Measurements from ENCODE around the gene MAEL.

MAEL gene

GRCh38 chr1:167071286-167071685 lies 82.2 kb downstream of the MAEL start:
- no peak for TF ChIP-seq CTCF (IDR thresholded peaks at IDR 0.05; ENCODE audit: insufficient read depth, low read length, missing control alignments)
- no peak overlapping the region for H3K4me3 ChIP-seq (ENCODE audit: low read depth, low read length)
- no peak for DNase-seq (ENCODE audit: low read depth, low spot score)
- CTCF ChIA-PET, result interaction anchor here (1.2 kb wide), 1 partner anchor 10 kb away, joined by 4 read pairs; no protein-coding TSS in a partner anchor
- POLR2A ChIA-PET, result no interaction called here
